GM19351 (cell line): ENCODE measurements around the gene KLHL42.
"Not testable (repeated sequence)": the region's sequence is repeated elsewhere in the genome, so short reads cannot be mapped to it uniquely, and the experiment has no call there.

Experiments used
- ATAC-seq: cut with Tn5 transposase; IDR thresholded peaks from one replicate; pipeline ENCODE4 v1.9.1; 2021; ENCODE audit warnings: mild to moderate bottlenecking, moderate library complexity; ENCODE audit not compliant: unreplicated experiment

The KLHL42 gene

DNA sequence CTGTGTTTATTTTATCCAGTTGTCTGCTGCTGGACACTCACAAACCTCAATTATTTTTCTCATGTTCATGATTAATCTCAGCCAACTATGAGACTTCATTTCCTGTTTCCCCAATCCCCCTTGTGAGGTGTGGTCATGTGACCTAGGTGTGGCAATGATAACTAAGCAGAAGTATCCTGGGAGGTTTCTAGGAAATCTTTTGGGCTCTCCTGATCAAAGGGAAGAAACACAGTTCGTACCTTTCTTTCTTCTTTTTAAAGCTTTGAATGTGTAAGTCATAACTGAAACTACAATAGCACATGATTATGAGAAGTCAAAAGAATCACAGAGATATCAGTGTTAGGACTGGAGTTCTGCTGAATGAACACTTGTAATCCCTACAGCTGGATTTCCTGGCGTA is 34.4 kb downstream of the KLHL42 start:
- no peak for ATAC-seq

- ATAC-seq = no peak
Observed at GRCh38 chr12:27814851-27815591, 35.0 kb downstream of the KLHL42 start.

GRCh38 chr12:27817766-27818165 is 37.7 kb downstream of the KLHL42 start:
- no peak for ATAC-seq

- ATAC-seq = no peak
Observed at GRCh38 chr12:27818401-27818918, 38.4 kb downstream of the KLHL42 start.

GRCh38 chr12:27820564-27820963 is 40.5 kb downstream of the KLHL42 start:
- ATAC-seq = no peak

GRCh38 chr12:27821259-27821973 is 41.4 kb downstream of the KLHL42 start:
- ATAC-seq = no peak

- ATAC-seq = peak; percentile 69
Observed at GRCh38 chr12:27822076-27822712, 42.2 kb downstream of the KLHL42 start.

DNA sequence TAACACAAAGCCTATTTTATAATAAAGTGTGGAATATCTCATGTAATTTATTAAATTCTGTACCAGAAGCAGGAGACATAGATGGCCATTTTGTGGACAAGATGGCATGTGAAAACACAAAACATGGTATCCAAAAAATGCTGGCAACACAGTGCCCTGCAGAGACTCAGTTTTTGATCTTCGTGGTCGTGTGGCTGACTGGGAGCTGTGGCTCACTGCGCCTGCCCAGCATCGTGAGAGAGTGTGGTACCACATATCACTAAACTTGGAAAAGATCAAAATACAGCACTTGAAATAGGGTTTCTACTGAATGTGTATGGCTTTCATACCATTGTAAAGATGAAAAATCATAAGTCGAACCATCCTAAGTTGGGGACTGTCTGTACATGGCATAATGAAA is 43.0 kb downstream of the KLHL42 start:
- no peak for ATAC-seq

DNA sequence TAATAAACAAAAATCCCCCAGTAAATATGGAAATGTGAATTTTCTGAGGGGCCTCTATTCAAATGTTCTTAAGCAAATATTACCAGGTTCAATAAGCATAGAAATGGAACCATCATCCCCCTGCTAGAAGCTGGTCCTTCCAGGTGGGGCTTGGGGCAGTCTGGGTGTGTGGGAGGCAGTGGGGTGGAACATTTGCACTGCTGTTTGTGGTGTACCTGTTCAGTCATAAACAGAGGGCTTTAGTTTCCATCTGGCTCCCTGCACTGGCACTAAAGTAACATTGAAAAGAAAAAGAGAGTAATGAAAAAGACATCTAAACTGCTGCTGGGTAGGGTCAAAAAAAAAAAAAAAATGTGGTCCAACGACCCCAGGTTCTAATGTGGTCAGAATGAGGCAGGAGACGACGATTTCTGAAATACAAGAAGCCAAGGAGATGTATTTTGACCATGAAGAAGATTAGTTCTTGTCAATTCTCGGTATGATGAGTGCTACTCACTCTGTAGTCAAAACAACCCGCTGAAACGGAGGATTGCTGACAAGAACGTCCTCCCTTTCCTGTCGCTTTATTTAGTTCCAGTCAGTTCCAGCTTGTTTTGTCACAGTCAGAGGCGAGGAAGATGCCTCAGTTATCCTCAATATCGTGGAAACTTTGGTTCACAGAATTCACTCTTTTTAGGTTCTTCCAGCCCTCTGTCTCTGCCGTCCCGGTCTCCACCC is 44.3 kb downstream of the KLHL42 start:
- ATAC-seq = peak; percentile 62

- ATAC-seq = no peak
Observed at GRCh38 chr12:27826076-27826475, 46.0 kb downstream of the KLHL42 start.

DNA sequence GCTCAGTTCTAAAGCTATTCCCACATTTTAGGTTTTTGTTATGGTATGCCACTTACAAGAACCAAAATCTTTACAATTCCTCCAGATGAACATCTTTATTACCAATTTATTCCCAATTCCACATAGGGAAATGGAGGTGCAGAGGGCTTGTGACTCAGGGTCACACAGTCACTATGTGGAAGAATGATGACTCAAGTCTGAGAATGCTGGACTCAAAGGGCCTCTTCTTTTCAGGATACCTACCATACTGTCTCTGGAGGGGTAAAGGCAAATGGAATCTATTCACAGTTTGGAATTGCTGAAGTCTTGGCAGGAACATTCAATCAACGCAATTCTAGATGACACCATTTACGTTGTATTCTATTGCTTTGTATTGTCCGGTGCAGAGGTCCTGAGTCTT is 48.2 kb downstream of the KLHL42 start:
- no peak for ATAC-seq

- no peak for ATAC-seq
Observed at GRCh38 chr12:27838543-27839185, 58.6 kb downstream of the KLHL42 start.

DNA sequence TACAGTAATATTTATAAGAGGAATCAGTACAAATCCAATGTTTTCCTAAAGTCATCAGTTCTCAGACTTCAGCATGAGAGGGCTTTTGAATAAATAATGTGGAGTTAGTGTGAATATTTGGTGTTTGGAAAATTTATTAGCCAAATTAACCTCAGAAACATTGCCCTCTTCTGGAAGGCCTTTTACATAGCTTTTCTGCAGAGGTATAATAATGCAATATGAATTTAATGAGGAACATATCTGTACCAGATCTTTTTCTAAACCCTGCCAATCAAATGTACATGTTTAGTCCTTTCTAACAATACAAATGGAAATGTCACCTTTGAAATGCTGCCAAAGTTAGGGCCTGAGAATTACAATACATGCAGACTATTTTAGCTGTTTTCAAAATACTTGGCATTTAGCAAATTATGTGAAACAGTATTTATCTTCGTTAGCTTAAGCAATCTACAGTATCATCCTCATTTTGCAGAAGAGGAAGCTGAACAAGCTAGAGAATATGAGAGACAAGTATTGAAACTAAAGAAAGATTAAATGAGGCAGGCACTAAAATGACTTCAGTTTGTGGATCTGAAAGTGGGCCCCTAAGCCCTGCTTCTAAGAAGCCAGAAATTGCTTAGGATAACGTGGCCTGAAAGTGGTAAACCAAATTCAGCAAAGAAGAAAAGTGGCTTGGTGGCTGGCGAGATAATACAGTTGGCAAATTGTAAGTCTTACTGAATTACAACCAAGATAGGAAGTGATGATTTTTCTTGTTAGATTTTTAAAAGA is 60.4 kb downstream of the KLHL42 start:
- peak; percentile 83 for ATAC-seq

DNA sequence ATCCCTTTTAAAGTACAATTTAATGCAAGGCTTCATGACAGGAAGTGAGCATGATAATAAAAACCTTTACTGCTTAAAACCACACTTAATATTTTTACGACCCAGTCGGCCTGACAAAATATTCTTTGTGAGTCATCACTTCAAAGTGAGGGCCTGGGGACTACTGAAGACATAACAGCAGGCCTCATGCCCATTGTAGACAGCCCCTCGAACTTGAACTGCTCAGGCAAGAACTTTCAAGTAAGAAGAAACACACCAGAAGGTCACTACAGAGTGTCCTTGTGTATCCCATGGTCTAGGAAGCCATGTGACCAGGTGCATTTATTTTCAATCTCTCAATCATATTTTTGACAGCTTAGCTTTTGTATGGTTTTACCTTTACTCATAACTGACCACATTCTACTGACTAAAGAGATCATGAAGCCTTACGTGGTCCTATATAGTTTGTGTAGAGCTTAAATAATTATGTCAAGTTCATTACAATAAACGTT is 61.4 kb downstream of the KLHL42 start:
- ATAC-seq = no peak

- ATAC-seq = no peak
Observed at GRCh38 chr12:27843714-27844245, 63.7 kb downstream of the KLHL42 start.

GRCh38 chr12:27844366-27845090 is 64.5 kb downstream of the KLHL42 start:
- no peak for ATAC-seq

- no peak for ATAC-seq
Observed at GRCh38 chr12:27845187-27845586, 65.2 kb downstream of the KLHL42 start.

DNA sequence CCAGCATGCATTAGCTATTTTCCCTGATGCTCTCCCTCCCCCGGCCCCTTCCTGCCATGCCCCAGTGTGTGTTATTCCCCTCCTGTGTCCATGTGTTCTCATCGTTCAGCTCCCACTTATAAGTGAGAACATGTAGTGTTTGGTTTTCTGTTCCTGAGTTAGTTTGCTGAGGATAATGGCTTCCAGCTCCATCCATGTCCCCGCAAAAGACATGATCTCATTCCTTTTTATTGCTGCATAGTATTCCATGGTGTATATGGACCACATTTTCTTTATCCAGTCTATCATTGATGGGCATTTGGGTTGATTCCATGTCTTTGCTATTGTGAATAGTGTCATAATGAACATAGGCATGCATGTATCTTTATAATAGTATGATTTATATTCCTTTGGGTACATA is 65.7 kb downstream of the KLHL42 start:
- ATAC-seq = not testable (repeated sequence)

DNA sequence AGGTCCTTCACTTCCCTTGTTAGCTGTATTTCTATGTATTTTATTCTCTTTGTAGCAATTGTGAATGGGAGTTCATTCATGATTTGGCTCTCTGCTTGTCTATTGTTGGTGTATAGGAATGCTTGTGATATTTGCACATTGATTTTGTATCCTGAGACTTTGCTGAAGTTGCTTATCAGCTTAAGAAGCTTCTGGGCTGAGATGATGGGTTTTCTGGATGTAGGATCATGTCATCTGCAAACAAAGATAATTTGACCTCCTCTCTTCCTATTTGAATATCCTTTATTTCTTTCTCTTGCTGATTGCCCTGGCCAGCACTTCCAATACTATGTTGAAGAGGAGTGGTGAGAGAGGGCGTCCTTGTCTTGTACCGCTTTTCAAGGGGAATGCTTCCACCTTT is 67.3 kb downstream of the KLHL42 start:
- not testable (repeated sequence) for ATAC-seq
